ENCODE results near the gene LAMB2. TPM values are rescaled to one million over a fixed set of nuclear protein-coding genes. Genes with fewer than 3 reads are reported as not detected.

The LAMB2 gene
- total RNA-seq, 1 donor from 2014 or later, result 316 TPM

- no peaks in the 10 kb centered on the region for H3K9me3 Mint-ChIP-seq
- peak within 1 kb of the TSS; percentile 94 for H3K4me3 Mint-ChIP-seq
Observed at GRCh38 chr3:49171119-49171774, 38.4 kb upstream of the LAMB2 start, which contains the start of gene KLHDC8B. Gene KLHDC8B, plus strand, starts transcription at chr3:49171598. Its CDS starts 1,172 bp downstream, at chr3:49172770.

GRCh38 chr3:49170744-49171118 is 37.9 kb upstream of the LAMB2 start:
- TF ChIP-seq CTCF (conservative IDR thresholded peaks at IDR 0.05), result no peak
- H3K27me3 Mint-ChIP-seq, result no peaks in the 10 kb centered on the region
- peak overlapping the region; percentile 94 for H3K4me3 Mint-ChIP-seq
- peaks cover 38% of the 10 kb centered on the region for H3K4me1 Mint-ChIP-seq (ENCODE audit: unreplicated experiment)
- H3K9me3 Mint-ChIP-seq, result no peaks in the 10 kb centered on the region
- no peak for DNase-seq (ENCODE audit: extremely low spot score, unreplicated experiment)
- H3K27ac Mint-ChIP-seq, result peak overlapping the region; percentile 85
- no peaks in the 10 kb centered on the region for H3K36me3 Mint-ChIP-seq

More at GRCh38 chr3:49171119-49171774, 38.4 kb upstream of the LAMB2 start, which contains the start of gene KLHDC8B:
- Mint-ChIP-seq H3K27ac (peak within 1 kb of the TSS; percentile 85), H3K36me3 (no peaks in the 10 kb centered on the region), H3K4me1 (ENCODE audit: unreplicated experiment) (peaks cover 38% of the 10 kb centered on the region), H3K27me3 (no peaks in the 10 kb centered on the region)
- DNase-seq (ENCODE audit: extremely low spot score, unreplicated experiment), result peak; percentile 89
- peak; percentile 99 for TF ChIP-seq CTCF (conservative IDR thresholded peaks at IDR 0.05)

- Mint-ChIP-seq H3K36me3 (peaks cover 4% of the 10 kb centered on the region), H3K27ac (peak overlapping the region; percentile 89)
Observed at GRCh38 chr3:49166752-49167556, 34.1 kb upstream of the LAMB2 start.

GRCh38 chr3:49165771-49166751 is 33.2 kb upstream of the LAMB2 start, which contains the start of gene CCDC71:
Gene CCDC71, minus strand, starts transcription at chr3:49166331. Its CDS starts 2,123 bp downstream, at chr3:49164208.
- peak within 1 kb of the TSS; percentile 89 for H3K27ac Mint-ChIP-seq
- DNase-seq (ENCODE audit: extremely low spot score, unreplicated experiment), result no peak

More at GRCh38 chr3:49166752-49167556, 34.1 kb upstream of the LAMB2 start:
- Mint-ChIP-seq H3K4me3 (peak overlapping the region; percentile 92), H3K9me3 (no peaks in the 10 kb centered on the region), H3K4me1 (ENCODE audit: unreplicated experiment) (peaks cover 34% of the 10 kb centered on the region), H3K27me3 (no peaks in the 10 kb centered on the region)
- TF ChIP-seq CTCF (conservative IDR thresholded peaks at IDR 0.05), result no peak
- no peak for DNase-seq (ENCODE audit: extremely low spot score, unreplicated experiment)

More at GRCh38 chr3:49165771-49166751, 33.2 kb upstream of the LAMB2 start, which contains the start of gene CCDC71:
- no peak for TF ChIP-seq CTCF (conservative IDR thresholded peaks at IDR 0.05)
- Mint-ChIP-seq H3K36me3 (peaks cover 4% of the 10 kb centered on the region), H3K4me1 (ENCODE audit: unreplicated experiment) (peaks cover 29% of the 10 kb centered on the region), H3K27me3 (no peaks in the 10 kb centered on the region), H3K9me3 (no peaks in the 10 kb centered on the region), H3K4me3 (peak within 1 kb of the TSS; percentile 92)
